HCT116 (cell line): ENCODE results near the gene CMIP.

Experiments used
- CTCF ChIP-seq, 3 experiments: fragments of 200-600 bp in 1 of 3; sonication (generic) in 1 of 3; IDR thresholded peaks in 2 of 3; conservative IDR thresholded peaks in 1 of 3; 2 replicates each; pipeline ENCODE4 v1.5.1; 2012 to 2017; ENCODE audit warnings: low read depth in 2 of 3, low read length in 2 of 3, antibody characterized with exemption in 1 of 3, borderline replicate concordance in 1 of 3, control low read depth in 1 of 3, mild to moderate bottlenecking in 1 of 3, mixed read lengths in 1 of 3, mixed run types in 1 of 3, moderate library complexity in 1 of 3; ENCODE audit not compliant: insufficient read depth in 1 of 3
- YY1 ChIP-seq: IDR thresholded peaks from 2 replicates; pipeline ENCODE4 v1.6.1; 2011; ENCODE audit warnings: low read length, low read depth, moderate library complexity, mild to moderate bottlenecking; ENCODE audit not compliant: insufficient replicate concordance; ENCODE audit errors: extremely low read depth

GRCh38 chr16:81669473-81670350, 225.1 kb downstream of the CMIP start:
- no peak for TF ChIP-seq CTCF (IDR thresholded peaks at IDR 0.05 in 2 of 3, conservative IDR thresholded peaks at IDR 0.05 in 1 of 3; ENCODE audit: borderline replicate concordance in 1 of 3, insufficient read depth in 1 of 3, low read depth in 2 of 3, low read length in 2 of 3)
- TF ChIP-seq YY1: no peak
